GM12873 (cell line): ENCODE measurements around the gene PARD3.

Source experiments
- CTCF ChIP-seq: IDR thresholded peaks from 2 replicates; pipeline ENCODE4 v1.5.1; 2012; ENCODE audit warnings: low read depth, mild to moderate bottlenecking, moderate library complexity, low read length, control low read depth; ENCODE audit not compliant: insufficient read depth; ENCODE audit errors: missing control alignments

PARD3 gene

GRCh38 chr10:34380856-34381255 lies 434.2 kb downstream of the PARD3 start:
- TF ChIP-seq CTCF = no peak

- TF ChIP-seq CTCF = no peak
These were observed 436.8 kb downstream of the PARD3 start for GRCh38 chr10:34378297-34378696.

GRCh38 chr10:34377833-34378232 lies 437.3 kb downstream of the PARD3 start:
- no peak for TF ChIP-seq CTCF

GRCh38 chr10:34374356-34375045 lies 440.6 kb downstream of the PARD3 start:
- no peak for TF ChIP-seq CTCF

- TF ChIP-seq CTCF = no peak
These were observed 441.9 kb downstream of the PARD3 start for GRCh38 chr10:34373211-34373610.

GRCh38 chr10:34372509-34372908 lies 442.6 kb downstream of the PARD3 start:
- TF ChIP-seq CTCF = no peak

GRCh38 chr10:34370126-34370525 lies 445.0 kb downstream of the PARD3 start:
- TF ChIP-seq CTCF = no peak
